Nephron (organoid): ENCODE measurements around the gene KRT3.

Experiments used
- H3K27ac Mint-ChIP-seq, 3 experiments: 2 replicates each; pipeline ENCODE4 v1.8.0; 2020; ENCODE audit warnings: mixed read lengths in 3 of 3, mild to moderate bottlenecking in 2 of 3, moderate library complexity in 1 of 3
- H3K27me3 Mint-ChIP-seq: 2 replicates; pipeline ENCODE4 v1.8.0; 2021; ENCODE audit warnings: low read depth, mild to moderate bottlenecking, moderate library complexity, mixed read lengths
- H3K36me3 Mint-ChIP-seq: 2 replicates; pipeline ENCODE4 v1.8.0; 2020; ENCODE audit warnings: low read depth, mixed read lengths
- H3K4me1 Mint-ChIP-seq: 2 replicates; pipeline ENCODE4 v1.8.0; 2020; ENCODE audit warnings: mixed read lengths
- H3K4me3 Mint-ChIP-seq, 3 experiments: 2 replicates each; pipeline ENCODE4 v1.8.0; 2020; ENCODE audit warnings: mild to moderate bottlenecking in 3 of 3, mixed read lengths in 3 of 3, moderate library complexity in 2 of 3
- H3K9me3 Mint-ChIP-seq: 2 replicates; pipeline ENCODE4 v1.8.0; 2020; ENCODE audit warnings: mixed read lengths
- TF ChIP-seq, protein P1 (sequence below), 3 experiments: fragments of 200-600 bp; sonication (generic); IDR thresholded peaks; one replicate each; pipeline ENCODE4 v1.5.0; 2021; ENCODE audit warnings: antibody characterized with exemption in 3 of 3; ENCODE audit not compliant: unreplicated experiment in 3 of 3

The KRT3 gene

GRCh38 chr12:52813203-52813819, 17.4 kb upstream of the KRT3 start:
- TF ChIP-seq, protein P1, sequence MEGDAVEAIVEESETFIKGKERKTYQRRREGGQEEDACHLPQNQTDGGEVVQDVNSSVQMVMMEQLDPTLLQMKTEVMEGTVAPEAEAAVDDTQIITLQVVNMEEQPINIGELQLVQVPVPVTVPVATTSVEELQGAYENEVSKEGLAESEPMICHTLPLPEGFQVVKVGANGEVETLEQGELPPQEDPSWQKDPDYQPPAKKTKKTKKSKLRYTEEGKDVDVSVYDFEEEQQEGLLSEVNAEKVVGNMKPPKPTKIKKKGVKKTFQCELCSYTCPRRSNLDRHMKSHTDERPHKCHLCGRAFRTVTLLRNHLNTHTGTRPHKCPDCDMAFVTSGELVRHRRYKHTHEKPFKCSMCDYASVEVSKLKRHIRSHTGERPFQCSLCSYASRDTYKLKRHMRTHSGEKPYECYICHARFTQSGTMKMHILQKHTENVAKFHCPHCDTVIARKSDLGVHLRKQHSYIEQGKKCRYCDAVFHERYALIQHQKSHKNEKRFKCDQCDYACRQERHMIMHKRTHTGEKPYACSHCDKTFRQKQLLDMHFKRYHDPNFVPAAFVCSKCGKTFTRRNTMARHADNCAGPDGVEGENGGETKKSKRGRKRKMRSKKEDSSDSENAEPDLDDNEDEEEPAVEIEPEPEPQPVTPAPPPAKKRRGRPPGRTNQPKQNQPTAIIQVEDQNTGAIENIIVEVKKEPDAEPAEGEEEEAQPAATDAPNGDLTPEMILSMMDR (IDR thresholded peaks at IDR 0.05; ENCODE audit: unreplicated experiment in 3 of 3), result no peak
- Mint-ChIP-seq H3K27ac (no peak overlapping the region), H3K4me1 (peaks cover 14% of the 10 kb centered on the region), H3K9me3 (no peaks in the 10 kb centered on the region), H3K4me3 (no peak overlapping the region), H3K27me3 (peaks cover 16% of the 10 kb centered on the region), H3K36me3 (no peaks in the 10 kb centered on the region)

- H3K9me3 Mint-ChIP-seq, result no peaks in the 10 kb centered on the region
- no peaks in the 10 kb centered on the region for H3K36me3 Mint-ChIP-seq
- no peak overlapping the region for H3K27ac Mint-ChIP-seq
- TF ChIP-seq, protein P1 (IDR thresholded peaks at IDR 0.05; ENCODE audit: unreplicated experiment in 3 of 3), result no peak
- peaks cover 10% of the 10 kb centered on the region for H3K4me1 Mint-ChIP-seq
- peaks cover 21% of the 10 kb centered on the region for H3K27me3 Mint-ChIP-seq
- no peak overlapping the region for H3K4me3 Mint-ChIP-seq
Observed at GRCh38 chr12:52812749-52813148, 16.8 kb upstream of the KRT3 start.

- Mint-ChIP-seq H3K9me3 (no peaks in the 10 kb centered on the region), H3K4me3 (no peak overlapping the region), H3K27me3 (peaks cover 23% of the 10 kb centered on the region), H3K36me3 (no peaks in the 10 kb centered on the region), H3K27ac (no peak overlapping the region), H3K4me1 (peaks cover 5% of the 10 kb centered on the region)
- TF ChIP-seq, protein P1 (IDR thresholded peaks at IDR 0.05; ENCODE audit: unreplicated experiment in 3 of 3), result no peak
Observed at GRCh38 chr12:52812073-52812400, 16.1 kb upstream of the KRT3 start.

GRCh38 chr12:52811191-52812072, 15.5 kb upstream of the KRT3 start:
- H3K4me3 Mint-ChIP-seq, result no peak overlapping the region
- peaks cover 5% of the 10 kb centered on the region for H3K4me1 Mint-ChIP-seq
- H3K36me3 Mint-ChIP-seq, result no peaks in the 10 kb centered on the region
- H3K27me3 Mint-ChIP-seq, result peaks cover 23% of the 10 kb centered on the region
- no peak overlapping the region for H3K27ac Mint-ChIP-seq
- no peaks in the 10 kb centered on the region for H3K9me3 Mint-ChIP-seq
- TF ChIP-seq, protein P1 (IDR thresholded peaks at IDR 0.05; ENCODE audit: unreplicated experiment in 3 of 3), result no peak

GRCh38 chr12:52810554-52810953, 14.6 kb upstream of the KRT3 start:
- Mint-ChIP-seq H3K4me3 (no peak overlapping the region), H3K27me3 (peaks cover 26% of the 10 kb centered on the region), H3K4me1 (peaks cover 9% of the 10 kb centered on the region), H3K9me3 (no peaks in the 10 kb centered on the region), H3K27ac (no peak overlapping the region), H3K36me3 (no peaks in the 10 kb centered on the region)
- TF ChIP-seq, protein P1 (IDR thresholded peaks at IDR 0.05; ENCODE audit: unreplicated experiment in 3 of 3), result no peak
